HG03575 (cell line): ENCODE measurements around the gene HOXD8.

ENCODE experiments used
- ATAC-seq: cut with Tn5 transposase; IDR thresholded peaks from one replicate; pipeline ENCODE4 v1.9.1; 2021; ENCODE audit not compliant: unreplicated experiment, insufficient number of reproducible peaks, low FRiP score; ENCODE audit errors: extremely low read depth

Gene HOXD8

DNA sequence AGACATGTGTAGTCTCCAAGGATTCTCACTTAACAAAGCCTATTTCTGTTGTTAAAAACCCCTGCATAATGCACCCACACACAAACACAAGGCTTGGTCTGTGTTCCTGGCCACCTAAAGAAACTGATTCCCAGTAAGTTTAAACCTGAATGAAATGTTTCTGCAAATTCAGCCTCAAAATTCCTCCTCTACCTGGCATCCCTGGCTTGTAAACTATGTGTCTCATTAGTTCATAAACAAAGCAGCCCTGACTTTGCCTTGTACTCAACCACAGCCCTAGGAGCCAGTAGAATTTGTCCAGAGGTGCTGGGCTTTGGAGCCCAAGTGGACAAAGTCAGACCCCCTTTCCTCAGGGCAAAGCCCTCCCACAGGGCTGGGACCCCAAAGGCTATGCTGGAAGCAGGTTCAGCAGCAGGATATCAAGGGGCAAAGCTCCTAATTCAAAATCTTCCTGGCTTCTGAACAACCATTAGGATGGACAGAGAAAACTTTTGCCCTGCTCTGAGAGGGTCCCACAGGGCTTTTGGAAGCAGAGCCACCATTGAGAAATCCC is 39.6 kb upstream of the HOXD8 start:
- ATAC-seq: no peak

DNA sequence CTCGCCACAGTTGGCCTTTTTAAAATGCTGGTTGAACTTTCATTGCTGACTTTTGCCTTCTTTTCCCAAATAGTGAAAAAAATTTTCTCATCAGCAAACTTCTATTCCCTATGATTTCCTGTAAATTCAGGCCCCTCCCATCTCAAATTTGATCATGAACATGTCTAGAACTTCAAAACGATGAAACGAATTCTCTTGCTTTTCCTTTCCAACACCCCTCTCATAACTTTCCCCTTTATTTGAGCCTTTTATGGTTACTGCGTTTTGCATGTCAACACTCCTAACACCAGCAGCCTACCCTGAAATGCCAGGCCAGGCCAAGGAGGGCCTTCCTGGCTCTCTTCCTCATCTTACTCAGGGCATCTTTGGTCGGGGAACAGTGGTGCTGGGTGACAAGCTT is 38.6 kb upstream of the HOXD8 start:
- no peak for ATAC-seq

DNA sequence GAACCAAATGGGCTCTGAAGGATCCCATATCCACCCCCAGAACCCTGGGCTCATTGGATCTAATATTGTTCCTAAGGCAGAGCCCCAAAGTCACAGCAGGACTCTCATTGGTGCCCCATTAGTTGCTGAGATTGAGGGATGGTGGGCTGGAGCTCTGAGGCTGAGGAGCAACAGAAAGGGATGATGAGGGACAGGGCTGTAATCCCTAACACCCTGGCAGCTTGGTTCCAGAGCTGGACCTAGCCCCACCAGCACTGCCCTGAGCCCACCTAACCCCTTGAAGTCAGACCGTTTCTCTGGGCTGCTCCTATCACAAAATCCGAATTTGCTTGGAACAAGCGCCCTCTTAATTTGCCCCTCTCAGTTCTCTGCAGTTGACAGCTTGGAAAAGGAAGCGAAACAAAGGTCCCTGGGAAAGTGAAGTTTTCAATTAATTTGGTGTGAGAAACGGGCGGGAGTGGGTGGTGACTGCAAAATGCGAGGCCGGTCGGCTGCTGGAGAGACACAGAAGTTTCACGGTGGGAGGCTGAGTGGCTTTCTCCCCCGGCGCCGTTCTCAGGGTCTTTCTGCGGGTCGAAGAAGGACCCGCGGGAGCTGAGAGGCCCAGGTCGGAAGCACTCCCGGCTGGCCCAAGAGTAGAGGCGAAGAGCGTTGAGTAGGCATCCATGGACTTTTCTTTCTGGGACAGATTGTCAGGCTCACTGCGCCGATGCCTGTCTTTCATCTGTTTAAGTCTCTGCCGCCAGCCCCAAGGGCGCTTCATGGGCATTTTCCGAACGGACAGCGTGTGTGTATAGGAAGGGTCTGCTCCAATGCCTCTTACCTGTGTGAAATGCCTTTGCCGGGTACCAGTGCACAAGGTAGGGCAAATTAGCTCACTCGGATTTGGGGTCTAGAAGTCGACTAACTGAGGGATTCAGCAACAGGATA is 37.9 kb upstream of the HOXD8 start:
- ATAC-seq: no peak

DNA sequence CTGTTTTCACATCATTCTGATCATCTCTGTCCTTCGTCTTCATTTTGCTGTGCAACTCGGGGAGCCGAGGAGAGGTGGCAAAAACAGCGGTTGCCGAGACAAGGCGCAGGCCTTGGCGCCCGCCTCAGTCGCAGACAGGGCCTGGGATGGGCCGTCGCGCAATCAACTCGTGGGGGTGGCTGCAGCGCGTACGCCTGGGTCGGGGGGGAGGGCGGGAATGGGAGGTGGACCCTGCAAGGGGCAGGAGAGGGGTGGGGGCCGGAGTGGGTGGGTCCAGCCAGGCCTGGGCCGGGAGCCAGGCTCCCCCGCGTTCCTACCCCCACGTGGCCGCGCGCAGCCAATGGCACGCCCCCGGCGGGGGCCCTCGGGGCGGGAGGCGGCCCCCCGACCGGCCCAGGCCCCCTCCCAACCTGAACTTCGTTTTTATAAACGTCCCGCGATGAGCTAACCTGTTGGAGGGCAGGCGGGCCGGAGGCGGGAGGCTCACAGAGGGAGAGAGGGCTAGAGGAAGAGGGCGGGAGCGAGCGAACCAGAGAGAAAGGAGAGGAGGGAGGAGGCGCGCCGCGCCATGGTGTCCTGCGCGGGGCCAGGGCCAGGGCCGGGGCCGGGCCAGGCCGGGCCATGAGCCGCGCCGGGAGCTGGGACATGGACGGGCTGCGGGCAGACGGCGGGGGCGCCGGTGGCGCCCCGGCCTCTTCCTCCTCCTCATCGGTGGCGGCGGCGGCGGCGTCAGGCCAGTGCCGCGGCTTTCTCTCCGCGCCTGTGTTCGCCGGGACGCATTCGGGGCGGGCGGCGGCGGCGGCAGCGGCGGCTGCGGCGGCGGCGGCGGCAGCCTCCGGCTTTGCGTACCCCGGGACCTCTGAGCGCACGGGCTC is 37.0 kb upstream of the HOXD8 start, which contains the start of gene HOXD13:
Gene HOXD13 (plus strand): TSS at position 452 of the 875 bp plus-strand sequence. CDS start 170 bp downstream, at position 622.
- no peak for ATAC-seq

DNA sequence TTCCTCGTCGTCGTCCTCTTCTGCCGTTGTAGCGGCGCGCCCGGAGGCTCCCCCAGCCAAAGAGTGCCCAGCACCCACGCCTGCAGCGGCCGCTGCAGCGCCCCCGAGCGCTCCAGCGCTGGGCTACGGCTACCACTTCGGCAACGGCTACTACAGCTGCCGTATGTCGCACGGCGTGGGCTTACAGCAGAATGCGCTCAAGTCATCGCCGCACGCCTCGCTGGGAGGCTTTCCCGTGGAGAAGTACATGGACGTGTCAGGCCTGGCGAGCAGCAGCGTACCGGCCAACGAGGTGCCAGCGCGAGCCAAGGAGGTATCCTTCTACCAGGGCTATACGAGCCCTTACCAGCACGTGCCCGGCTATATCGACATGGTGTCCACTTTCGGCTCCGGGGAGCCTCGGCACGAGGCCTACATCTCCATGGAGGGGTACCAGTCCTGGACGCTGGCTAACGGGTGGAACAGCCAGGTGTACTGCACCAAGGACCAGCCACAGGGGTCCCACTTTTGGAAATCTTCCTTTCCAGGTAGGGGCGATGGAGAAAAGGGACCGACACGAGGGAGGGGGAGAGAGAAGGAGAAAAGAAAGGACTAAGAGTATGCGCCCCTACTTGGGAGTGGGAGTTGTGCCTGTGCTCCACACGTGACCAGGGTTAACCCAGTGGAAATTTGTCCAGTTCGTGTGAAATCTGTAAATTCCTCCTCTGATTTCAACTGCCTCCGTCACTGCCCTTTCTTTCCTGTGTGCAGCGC is 36.2 kb upstream of the HOXD8 start:
- ATAC-seq: no peak

DNA sequence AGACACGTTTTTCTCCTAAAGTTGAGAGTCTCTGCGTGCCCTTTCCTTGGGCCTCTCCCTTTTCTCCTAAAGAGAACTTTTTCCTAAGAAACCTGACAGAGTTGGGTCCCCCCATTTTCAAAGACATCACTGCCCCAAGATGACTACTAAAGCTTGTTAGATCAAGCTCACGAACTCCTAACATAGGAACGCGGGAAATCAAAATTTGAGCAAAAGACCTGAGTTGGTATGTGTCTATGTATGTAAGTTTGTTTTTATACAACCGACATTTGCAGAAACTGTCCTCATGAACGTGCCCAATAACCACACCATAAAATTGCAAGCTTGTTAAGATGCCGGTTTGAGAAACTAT is 35.6 kb upstream of the HOXD8 start:
- ATAC-seq: no peak

DNA sequence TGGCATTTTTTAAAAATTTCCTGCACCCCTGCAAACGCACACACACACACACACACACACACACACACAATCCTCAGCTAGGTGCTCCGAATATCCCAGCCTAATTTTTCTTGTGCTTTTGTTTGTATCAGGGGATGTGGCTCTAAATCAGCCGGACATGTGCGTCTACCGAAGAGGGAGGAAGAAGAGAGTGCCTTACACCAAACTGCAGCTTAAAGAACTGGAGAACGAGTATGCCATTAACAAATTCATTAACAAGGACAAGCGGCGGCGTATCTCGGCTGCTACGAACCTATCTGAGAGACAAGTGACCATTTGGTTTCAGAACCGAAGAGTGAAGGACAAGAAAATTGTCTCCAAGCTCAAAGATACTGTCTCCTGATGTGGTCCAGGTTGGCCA is 35.2 kb upstream of the HOXD8 start:
- ATAC-seq: no peak

DNA sequence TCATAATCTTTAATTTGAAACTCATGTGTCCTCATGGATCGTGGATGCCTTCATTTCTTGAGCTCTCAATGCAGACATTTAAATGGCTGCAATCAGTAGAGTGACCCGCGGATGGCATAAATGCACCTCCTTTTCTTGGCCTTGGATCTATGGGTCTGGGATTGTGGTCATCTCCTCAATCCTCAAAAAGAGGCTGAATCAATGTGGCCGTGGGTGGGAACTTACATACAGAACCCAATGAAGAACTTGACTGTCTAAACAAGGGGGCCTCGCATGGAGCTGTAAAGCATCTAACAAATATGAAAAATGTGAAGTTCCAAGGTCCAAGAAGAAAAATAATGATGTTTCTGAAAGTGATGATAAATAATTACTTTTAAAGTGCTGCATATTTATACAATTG is 34.1 kb upstream of the HOXD8 start:
- ATAC-seq: no peak

DNA sequence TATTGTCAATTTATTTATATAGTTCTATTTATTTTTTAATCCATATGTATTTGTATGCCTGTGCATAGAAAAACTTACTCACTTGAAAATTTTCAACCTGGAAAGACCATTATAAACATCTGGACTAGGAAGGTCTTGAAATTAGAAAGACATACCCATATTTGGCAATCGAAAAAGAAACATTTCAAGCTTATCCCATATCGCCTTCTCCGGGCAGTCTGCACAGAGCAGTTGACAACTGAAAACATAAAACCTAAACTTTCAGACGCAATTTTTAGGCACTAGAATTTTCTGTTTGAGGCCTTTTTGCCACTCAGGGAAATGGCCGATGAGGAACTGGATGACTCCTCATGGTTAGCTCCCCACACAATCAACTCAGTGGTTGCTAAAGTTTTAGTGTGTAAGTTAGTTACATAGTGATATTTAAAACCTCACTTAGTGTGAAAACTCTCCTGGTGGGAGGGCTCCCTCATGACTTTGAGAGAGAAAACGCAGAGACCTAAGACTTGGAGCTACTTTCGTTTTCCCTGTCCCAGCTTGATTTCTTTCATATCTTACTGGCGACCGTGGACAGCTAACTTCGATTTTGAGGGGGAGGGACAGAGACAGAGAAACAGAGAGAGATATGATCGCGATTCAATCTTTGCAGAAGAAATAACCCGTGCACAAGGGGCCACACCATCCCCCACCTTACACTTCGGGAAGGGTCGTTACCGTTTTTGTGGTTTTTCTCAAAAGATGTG is 33.1 kb upstream of the HOXD8 start:
- ATAC-seq: no peak

DNA sequence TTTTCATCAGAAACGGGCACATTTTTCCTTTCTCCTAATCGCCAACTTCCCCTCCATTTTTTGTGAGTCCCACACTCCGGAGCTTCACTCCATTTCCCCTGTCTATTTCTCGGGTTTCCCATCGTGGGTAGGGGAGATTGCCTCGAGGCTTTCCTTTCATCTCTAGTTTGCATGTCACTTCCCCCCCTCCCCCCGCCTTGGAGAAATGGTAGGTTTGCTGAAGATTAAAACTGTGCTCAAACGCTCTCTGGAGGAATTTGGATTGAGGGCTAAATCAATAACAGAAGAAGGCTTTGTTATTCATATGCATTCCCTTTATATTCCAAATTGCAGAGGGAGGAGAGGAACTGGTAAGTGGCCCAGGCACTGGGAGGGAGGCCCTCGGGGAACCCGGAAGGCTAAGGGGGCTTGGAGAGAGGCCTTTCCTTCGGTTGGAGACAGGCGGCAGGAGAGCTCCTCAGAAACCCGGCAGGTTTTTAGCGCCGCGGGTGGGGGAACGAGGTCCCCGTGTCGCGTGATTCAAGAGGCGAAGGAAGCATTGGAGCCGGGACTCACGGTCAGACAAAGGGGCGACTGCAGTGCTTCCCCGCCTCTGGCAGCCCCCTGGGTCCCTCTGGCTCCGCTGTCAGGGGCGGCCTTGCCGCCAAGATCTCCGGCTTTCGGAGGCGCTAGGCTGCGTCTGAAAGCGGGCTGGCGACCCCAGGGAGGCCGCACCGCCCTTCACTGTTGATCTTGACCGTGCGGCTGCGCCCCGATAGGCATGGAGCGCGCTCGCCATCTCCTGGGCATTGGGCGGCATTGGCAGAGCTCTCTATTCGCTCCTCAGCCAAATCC is 32.3 kb upstream of the HOXD8 start:
- no peak for ATAC-seq

DNA sequence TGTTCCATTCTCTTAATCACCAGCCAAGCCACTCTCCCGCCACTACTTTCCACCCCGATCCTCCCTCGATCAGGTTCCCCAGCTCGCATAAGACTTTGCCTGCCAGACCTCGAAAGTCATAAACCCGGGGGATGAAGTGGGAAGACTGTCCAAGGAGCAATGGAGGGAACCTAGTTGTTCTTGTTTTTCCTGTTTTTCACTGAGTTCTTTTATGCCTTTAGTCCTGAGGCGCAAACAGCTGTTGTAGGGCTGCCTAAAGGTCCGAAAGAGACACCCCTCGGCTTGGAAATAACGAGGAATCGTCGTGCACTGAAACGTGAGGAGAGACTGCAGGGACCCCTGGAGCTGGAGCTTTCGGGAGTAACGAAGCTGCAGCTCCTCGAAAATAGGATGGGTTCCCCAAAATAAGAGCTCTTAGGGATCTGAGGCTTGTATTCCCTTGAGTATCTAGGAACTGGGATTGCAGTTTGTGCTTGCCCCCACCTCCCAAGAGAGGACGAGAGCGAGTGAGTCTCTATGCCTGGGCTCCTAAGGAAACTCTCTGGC is 31.6 kb upstream of the HOXD8 start:
- no peak for ATAC-seq

DNA sequence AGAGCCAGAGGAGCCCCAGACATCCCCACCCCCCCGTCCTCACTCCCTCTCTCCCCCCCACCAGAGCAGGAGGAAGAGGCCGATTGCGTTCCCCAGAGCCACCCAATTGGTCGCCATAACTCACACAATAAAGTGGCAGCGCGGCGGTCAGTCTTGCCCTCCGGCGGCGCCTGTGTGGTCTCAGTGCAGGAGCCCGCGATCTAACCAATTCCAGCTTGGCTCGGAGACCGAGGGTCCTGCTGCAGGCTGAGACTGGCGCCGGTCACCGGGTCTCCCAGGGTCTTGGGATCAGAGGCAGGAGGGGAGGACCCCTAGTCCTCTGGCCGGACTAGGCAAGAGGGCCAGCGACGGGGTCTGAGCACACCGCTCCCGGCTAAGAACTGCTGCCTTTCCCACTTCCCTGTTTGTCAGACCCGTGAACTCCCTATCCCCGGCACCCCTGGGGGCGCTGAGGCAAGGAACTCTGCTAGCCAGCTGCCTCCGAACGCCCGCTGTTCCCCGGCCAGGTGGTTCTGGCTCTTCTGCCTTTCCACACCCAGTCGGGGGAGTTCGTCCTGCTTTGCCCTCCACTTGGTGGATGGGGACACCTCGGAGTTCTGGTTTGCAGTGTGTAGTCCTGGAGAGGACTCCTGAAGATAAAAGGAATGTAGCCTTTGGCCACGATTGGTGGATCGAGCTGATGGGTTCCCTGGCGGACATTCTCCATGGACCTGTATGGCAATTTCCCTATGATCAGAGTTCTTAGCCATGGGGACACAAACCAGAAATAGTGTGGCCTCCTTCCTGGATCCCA is 30.9 kb upstream of the HOXD8 start:
- ATAC-seq: no peak

DNA sequence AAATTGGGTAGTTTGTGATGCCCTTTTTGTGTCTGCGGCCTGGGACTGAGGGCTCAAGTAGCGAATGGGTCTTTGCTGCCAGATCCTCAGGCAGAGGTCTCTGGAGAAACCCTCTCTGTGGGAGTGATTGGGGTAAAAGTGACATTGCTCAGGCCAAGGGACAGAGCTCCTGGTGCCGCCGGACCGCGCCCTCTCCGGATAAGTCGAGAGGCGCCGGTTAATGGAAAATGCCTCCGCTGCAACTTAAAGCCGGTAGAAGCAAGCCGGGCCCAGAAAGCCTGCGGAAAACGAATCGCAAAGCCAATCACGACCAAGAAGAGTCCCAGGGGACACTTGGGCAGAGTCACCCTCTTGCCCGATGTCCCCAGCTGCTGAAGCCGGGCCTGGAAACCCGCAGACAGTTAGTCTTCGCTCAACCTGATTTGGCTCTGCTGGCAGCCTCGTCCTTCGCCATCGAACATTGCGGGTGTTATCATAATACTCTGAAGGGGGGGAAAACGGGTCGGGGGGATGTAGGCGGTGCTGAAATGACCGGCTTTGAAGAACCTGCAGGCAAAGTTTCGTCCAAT is 30.3 kb upstream of the HOXD8 start:
- ATAC-seq: no peak

DNA sequence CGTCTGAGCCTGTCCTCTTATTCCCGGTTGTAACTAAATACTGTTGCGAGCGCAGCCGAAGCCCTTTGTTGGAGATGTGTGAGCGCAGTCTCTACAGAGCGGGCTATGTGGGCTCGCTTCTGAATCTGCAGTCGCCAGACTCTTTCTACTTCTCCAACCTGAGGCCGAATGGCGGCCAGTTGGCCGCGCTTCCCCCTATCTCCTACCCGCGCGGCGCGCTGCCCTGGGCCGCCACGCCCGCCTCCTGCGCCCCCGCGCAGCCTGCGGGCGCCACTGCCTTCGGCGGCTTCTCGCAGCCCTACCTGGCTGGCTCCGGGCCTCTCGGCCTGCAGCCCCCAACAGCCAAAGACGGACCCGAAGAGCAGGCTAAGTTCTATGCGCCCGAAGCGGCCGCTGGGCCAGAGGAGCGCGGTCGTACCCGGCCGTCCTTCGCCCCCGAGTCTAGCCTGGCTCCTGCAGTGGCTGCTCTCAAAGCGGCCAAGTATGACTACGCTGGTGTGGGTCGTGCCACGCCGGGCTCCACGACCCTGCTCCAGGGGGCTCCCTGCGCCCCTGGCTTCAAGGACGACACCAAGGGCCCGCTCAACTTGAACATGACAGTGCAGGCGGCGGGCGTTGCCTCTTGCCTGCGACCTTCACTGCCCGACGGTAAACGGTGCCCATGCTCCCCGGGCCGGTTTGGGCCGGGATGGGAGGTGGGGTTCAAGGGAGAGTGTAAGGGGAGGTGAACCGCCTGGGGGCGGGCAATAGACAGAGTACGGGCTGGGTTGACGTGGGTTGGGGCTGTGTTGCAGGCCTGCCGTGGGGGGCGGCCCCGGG is 29.6 kb upstream of the HOXD8 start, which contains the start of gene HOXD12:
Gene HOXD12 (plus strand): TSS at position 68 of the 819 bp plus-strand sequence. CDS start 7 bp downstream, at position 75.
- ATAC-seq: no peak

DNA sequence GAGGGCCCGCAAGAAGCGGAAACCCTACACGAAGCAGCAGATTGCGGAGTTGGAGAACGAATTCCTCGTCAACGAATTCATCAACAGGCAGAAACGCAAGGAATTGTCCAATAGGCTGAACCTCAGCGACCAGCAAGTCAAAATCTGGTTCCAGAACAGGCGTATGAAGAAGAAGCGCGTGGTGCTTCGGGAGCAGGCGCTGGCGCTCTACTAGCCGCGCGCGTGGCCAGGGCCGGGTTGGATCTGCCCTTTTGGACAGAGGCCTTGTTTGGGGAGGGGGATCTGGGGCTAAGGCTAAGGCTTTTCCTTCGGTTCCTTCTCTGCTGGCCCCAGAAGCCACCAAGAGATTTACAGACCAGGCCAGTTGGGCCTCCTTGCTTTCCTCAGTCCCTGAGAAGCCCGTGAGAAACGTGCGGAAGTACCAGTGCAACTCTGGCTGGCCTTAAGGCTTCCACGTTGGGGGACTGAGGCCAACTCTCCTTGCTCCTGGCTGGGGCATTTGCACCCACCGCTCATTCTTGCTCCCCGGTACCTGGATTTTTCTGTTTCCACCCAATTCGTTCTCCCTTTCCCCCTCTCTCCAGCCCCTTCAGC is 28.9 kb upstream of the HOXD8 start:
- no peak for ATAC-seq
